HG02840 (cell line): Measurements from ENCODE around the gene TIGD4.
"Not testable (repeated sequence)": the region's sequence is repeated elsewhere in the genome, so short reads cannot be mapped to it uniquely, and the experiment has no call there.

ENCODE experiments used
- ATAC-seq: cut with Tn5 transposase; IDR thresholded peaks from one replicate; pipeline ENCODE4 v1.9.1; 2021; ENCODE audit warnings: mild to moderate bottlenecking, moderate library complexity, moderate number of reproducible peaks; ENCODE audit not compliant: unreplicated experiment, low FRiP score

Gene TIGD4

DNA sequence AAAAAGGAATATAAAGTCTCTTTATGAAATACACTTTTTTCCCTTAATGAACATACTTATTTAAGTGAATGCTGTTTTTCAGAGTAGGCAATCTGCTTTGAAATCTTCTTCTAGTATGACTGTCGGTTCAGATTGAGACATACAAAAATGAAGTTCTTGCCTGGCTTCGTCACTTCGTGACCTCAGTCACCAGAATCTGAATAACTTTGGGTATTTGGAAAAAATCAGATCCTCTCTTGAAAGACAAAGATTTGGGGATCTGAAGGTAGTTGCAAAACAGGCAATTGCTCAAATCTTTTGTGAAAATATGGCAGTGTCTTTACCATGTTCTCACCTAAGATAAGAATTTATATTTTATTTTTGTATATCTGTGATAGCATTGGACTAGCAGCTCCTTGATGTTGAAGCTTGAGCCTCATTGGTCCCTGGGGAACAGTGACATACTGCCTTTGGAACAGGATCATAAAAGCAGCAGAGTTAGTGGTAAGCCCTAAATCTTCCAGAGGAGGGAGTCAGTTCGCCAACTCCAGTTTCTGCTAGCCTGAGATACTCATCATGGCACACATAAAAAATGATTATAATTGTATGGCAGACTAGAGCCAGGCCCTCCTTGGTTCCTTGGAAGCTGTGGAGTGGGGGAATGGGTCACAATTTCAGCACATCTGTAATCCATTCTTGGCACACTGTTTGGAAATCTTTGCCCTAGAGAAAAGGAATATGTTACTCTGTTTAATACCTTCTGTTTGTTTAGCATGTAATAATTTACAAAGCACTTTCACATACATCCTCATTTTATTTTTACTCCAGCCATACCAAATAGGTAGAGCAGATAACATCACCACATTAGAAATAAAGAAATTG lies 5.2 kb upstream of the TIGD4 start:
- no peak for ATAC-seq

DNA sequence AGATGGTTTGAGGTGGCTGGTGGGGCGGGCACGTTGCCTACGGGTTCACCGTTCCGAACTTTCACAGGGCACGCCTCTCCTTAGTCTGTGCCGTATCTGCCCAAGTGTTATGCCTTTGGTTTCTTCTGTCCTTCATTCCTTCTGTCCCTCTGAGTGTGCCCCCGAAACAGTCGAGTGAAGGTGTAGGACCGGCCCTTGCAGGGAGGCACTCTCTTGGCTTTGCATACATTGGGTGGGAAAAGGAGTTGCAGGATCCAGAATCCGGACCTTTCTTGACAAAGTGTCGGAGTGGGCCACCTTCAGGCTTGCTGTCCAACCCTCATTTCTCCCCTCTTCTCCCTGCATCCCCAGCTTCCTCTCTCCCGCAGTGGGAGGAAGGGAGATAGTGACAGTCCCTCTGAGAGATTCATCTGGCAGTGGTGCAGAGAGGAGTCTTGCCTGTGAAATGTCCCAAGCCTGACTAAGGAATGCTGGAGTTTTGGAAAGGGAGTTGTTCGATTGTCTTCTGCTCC lies 793 bp upstream of the TIGD4 start:
- ATAC-seq = peak; percentile 18

DNA sequence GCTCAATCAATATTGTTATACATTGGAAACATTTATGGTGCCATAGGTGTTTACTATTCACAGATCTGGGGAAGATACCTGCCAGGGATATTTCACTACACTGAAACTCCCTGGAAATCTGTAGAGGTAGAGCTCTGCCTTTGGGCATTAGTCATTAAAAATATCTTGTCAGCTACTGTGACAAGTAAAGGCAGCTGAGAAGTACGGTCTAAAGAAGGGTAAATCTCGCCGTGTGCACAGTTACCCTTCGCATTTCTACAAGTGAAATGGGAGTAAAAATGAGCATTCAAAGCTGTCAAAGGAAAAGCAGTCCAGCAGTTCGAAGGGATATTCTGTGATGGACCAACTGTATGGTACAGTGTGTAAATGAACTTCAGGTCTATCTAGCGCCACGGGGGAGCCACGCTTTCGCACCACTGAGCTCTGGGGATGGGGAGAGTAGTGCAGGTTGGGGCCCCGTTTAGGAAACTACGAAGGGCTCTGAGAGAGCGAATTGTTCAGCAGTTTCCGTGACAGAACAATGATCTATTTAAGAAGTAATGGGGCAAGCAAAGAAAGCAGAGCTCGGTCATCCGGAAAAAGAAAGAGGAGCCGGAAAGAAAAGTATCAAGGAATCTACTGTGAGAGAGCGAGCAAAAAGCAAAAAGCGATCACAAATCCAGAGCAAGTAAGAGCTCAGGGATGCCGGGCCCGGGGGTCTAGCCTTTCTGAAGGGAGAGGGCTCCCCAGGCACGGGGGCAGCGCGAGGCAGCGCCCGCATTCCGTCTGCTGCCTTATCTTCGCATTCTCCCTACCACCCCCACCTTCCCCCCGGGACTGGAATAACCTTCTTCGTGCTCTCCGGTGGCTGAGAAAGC lies 646 bp downstream of the TIGD4 start:
- peak; percentile 8 for ATAC-seq

DNA sequence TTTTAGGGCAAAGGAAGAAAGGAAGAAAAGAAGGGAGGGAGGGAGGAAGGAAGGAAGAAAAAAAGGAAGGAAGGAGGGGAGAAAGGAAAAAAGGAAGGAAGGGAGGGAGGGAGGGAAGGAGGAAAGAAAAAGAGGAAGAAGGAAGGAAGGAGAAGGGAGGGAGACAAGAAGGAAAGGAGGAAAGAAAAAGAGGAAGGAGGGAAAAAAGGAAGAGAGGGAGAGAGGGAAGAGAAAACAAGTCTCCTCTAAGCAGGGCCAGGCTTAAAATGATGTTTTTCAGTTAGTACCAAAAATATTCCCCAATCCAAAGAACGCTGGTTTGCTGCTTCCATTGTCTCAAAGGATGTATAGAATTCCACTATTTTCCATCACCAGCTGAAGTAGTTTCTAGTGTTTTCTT lies 2.0 kb downstream of the TIGD4 start:
- no peak for ATAC-seq

DNA sequence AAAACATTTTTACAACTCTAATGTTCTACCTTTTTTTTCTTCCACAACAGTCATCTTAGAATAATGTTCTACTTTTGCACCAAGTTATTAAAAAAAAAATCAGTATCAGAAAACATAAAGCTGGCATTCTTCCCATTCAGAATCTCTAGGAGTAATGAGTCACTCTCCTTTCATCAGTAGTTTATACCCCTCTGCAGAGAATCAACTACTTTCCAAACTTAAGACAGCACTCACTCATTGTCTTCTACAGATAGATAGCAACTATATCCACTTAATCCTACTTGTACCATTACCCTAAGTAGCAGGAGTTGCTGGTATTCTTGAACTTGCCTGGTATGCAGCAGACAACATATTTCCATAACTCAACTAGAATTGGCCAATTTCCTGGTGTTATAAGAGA lies 3.2 kb downstream of the TIGD4 start:
- ATAC-seq = no peak

DNA sequence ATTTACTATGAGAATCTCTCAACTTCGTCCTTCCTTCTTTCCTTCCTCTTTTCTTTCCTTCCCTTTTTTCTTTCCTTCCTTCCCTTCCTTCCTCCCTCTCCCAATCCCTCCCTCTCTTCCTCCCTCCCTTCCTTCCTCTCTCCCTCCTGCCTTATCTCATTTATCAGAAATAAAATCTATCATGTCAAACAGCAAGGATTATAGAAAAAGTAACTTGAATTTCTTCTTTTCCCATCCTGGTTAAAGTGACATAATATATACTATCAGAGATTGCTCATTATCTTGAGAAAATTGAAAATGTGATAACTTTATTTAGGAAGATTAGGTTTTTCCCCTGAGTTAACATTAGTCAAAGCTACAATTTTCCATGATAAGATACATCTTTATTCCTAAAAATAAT lies 5.6 kb downstream of the TIGD4 start:
- ATAC-seq = no peak

DNA sequence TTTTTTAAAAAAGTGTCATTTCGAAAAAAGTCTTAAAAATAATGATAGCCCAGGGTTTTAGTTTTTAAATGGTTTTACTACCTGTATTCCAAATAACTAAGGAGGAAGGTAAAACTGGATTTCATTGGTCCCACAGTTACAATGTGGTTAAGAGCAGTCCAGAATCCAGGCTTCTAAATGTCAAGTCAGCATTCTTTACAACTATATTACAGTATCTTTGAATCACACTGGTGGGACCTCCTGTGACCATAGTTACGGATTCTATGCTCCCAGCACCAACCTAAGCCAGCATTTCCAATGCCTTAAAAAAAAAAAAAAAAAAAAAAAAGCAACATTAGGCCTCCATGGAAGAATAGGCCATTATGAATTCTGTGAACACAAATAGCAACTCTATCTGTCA lies 6.2 kb downstream of the TIGD4 start:
- ATAC-seq = no peak

DNA sequence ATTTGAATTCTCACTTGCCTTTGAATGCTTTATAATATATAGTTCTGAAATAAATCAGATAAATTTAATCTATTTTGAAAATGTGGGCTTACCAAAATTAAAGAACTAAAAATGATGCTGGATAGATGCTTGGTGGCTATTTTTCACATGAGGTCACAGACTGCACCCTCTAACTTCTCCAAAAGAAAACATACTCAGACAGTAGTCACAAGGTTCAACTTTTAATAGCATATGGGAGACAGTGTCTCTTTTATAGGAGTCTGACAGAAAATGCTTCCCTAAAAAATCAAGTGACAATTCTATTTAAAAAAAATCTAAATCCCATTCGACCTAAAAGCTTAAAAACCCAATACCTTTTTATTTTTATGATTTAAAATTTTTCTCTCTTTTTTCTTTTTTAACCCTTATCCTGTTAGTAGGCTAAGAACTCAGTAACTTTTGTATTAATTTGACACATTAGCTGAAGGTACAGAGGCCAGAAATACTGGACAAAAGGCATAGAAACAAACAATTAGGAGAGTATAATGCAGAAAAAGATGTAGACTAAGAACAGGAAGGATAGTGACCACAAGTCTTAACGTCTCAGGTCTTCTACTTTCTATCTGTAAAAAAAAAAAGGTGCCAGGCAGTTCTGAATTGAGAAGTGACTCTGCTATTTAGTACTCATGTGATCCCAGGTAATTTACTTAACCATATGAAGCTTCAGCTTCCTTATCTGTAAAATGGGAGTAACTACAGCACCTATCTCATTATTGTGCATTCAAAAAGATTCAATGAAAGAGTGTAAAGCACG lies 7.6 kb downstream of the TIGD4 start:
- ATAC-seq = no peak

DNA sequence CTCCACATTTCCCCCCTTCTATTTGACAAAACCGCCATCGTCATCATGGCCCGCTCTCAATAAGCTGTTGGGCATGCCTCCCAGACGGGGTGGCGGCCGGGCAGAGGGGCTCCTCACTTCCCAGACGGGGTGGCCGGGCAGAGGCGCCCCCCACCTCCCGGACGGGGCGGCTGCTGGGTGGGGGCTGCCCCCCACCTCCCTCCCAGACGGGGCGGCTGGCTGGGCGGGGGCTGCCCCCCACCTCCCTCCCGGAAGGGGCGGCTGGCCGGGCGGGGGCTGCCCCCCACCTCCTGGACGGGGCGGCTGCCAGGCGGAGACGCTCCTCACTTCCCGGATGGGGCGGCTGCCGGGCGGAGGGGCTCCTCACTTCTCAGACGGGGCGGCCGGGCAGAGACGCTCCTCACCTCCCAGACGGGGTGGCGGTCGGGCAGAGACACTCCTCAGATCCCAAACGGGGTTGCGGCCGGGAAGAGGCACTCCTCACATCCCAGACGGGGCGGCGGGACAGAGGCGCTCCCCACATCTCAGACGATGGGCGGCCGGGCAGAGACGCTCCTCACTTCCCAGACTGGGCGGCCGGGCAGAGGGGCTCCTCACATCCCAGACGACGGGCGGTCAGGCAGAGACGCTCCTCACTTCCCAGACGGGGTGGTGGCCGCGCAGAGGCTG lies 14.3 kb downstream of the TIGD4 start:
- not testable (repeated sequence) for ATAC-seq

DNA sequence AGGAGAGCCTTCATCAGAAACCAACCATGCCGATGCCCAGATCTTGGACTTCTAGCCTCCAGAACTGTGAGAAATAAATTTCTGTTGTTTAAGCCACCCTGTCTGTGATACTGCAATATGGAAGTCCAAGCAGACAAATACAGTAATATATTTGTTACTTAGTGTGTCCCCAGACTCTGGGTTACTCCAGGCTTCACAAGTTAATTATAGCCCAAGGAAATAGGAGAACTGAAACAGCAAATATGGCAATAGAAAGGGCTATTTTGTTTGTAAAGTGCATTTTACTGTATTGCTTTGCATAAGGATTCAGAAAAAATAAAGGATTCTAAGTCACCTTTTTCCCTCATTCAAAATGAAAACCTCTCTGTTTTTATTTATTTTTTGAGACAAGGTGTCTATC lies 15.7 kb downstream of the TIGD4 start:
- ATAC-seq = no peak

DNA sequence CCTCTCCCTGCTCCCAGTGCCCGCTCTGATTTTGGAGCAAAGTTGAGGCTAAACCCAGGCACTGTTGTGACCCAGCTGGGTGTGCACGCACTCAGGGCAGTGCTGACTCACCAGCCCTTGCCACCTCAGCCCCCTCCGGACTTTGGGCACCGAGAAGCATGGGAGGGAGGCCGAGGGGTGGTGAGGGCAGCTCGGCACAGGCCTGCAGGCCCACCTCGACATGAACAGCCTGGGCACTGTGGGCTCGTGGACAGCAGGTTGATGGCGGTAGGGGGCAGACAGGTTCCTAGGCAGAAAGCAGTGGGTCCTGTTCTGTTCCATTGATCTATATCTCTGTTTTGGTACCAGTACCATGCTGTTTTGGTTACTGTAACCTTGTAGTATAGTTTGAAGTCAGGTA lies 30.9 kb downstream of the TIGD4 start:
- no peak for ATAC-seq

DNA sequence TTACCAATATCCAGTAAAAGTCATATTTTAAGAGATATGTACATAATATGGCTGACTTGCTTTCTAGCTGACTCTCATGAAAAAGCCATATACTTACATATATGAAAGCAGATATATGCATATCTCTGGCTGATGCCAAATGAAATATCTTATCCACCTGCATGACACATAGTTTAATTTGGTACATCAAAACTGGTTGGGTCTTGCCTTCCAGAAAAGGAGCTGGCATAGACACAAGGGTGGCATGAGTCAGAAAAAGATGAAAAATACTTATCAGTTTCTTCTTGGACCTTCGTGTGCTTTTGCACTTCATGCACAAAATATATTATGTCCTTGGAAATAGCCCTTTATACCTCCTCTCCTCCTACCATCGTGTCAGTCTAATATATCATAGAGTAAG lies 32.1 kb downstream of the TIGD4 start:
- ATAC-seq = no peak

DNA sequence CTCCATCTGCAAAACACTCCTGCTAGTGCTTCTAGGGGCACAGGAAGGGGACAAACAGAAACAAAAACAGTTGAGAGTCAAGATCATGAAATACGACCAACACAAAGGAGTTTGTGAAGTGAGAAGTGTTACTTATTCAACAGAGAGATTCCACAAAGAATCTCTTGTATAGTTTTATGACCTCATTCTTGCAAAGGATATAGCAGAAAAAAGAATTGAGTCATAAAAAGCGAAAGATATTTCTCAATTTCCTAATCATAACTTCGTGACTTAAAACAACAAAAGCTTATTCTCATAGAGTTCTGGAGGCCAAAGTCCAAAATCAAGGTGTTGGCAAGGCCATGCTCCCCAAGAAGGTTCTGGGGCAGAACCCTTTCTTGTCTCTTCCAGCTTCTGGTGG lies 40.7 kb downstream of the TIGD4 start:
- no peak for ATAC-seq

DNA sequence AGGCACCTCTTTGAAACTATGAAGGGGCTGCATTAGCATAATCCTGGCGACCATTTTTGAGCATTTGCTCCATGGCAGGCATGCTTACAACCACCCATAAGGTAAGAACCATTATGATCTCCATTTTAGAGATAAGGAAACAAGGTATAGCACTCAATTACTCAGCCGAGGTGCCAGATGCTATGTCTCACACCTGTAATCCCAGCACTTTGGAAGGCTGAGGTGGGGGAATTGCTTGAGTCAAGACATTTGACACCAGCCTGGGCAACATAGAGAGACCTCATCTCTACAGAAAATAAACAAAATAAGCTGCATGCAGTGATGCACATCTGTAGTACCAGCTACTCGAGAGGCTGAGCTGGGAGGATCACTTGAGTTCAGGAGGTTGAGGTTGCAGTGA lies 43.6 kb downstream of the TIGD4 start:
- no peak for ATAC-seq

DNA sequence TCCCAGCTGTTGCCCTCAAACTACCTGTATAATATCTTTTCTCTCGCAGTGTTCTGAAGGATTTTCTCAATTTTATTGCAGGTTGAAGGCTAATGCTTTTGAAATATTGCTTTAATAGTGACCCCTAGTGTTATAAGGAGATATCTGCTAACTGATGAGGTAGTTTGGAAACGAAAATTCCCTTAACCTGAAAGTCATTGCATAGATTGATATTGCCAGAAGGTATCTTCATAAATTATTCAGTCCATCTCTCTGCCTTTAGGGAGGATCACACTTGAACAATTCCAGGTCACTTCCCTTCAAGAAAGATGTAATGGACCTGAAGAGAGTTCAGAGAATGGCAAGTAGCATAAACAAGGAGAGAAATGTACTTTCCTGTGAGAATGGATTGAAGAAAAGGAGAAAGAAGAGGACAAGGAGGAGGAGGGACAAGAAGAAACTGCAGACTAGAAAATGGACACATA lies 44.1 kb downstream of the TIGD4 start:
- ATAC-seq = no peak

DNA sequence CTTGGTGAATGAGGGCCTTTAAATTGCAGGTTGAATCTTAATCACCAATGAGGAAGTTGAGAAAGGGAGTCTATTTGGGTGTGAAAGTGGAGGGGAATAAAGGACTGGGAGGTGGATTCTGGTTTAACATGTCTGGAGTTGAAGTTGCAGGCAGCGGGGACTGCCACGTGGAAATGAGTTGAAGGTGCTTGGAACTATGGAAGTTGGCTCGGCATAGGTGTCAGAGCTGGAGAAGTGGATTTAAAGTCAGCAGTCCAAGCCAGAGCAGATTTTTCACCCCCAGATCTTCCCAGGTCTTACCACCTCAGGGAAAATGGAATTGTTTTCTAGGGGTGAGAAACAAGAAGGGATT lies 44.9 kb downstream of the TIGD4 start:
- no peak for ATAC-seq

DNA sequence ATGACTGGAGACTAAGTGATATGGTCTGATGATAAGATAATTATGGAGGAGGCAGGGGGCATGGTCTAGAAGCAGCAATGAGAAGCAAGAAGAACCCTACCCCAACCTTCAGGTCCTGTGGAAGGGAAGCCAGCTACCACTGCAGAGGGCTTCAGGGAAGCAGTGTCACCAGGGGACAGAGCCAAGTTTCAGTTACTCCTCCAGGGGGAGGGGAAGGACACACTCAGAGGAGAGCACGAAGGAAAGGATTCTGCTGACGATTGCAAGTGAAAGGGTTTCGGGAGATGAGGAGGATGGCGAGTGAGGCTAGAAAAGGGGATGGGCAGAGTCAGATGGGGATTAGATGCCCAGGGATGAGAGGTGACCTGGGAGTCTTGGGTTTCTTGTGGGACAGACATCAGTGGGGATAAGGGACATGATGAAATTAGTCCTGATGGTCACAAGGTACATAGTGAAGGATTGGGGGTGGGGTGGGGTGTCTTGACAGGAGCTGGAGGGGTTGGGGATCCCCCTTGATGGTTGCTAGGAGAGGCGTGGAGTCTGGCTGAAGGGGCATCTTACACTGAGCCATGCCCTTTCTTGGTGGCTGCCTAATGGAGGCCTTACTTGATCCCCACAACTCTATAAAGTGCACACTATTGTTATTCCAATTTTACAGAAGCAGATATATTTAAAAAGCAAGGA lies 45.4 kb downstream of the TIGD4 start:
- no peak for ATAC-seq

DNA sequence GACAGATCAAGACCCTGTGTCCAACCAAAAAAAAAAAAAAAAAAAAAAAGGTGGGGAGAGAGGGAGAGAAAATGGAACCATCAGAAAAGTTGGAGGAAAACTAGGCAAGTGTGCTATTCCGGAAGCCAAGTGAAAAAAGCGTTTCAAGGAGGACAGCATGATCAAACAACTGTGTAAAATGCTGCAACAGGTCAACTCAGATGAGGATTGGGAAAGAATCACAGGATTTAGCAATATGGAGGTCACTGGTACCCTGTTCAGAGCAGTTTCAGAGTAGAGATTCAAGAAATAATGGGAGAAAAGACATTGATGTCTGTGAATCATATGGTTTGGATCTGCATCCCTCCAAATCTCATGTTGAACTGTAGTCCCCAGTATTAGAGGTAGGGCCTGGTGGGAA lies 47.5 kb downstream of the TIGD4 start:
- no peak for ATAC-seq

DNA sequence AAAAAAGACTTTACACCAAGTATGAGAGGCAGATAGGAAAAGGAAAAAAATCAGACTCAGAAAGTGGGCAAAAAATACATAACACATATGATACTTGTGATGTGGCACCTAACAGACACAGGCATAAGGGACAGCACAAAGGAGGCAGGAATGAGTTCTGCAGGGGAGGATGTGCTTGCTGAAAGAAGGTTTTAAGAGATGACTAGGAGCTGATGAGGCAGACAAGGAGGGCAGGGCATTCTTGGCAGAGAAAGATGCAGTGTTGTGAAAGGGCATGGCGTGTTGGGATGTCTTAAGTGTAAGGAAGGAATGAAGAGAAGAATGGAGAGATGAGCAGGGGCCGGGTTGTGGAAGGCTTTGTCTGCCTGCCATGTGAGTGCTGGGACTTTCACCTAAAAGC lies 50.1 kb downstream of the TIGD4 start:
- ATAC-seq = no peak

DNA sequence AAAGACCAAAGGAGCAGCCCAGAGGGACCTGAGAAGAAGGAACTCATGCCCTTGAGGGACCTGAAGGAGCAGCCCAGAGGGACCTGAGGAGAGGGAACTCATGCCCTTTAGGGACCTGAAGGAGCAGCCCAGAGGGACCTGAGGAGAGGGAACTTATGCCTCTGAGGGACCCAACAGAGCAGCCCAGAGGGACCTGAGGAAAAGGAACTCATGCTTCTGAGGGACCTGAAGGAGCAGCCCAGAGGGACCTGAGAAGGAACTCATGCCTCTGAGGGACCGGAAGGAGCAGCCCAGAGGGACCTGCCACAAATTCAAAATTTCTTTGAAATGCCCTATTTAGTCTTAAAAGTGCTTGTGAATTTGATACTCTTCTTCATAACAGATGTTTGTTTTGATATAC lies 51.2 kb downstream of the TIGD4 start:
- no peak for ATAC-seq
